HG03025 (cell line): ENCODE results near the gene GPR15.
A peak's percentile ranks its signal among the peaks of the same experiment; 100 is the strongest.

Experiments used
- ATAC-seq: cut with Tn5 transposase; IDR thresholded peaks from one replicate; pipeline ENCODE4 v1.9.1; 2021; ENCODE audit warnings: mild to moderate bottlenecking, moderate library complexity; ENCODE audit not compliant: unreplicated experiment, low FRiP score

GPR15 gene

DNA sequence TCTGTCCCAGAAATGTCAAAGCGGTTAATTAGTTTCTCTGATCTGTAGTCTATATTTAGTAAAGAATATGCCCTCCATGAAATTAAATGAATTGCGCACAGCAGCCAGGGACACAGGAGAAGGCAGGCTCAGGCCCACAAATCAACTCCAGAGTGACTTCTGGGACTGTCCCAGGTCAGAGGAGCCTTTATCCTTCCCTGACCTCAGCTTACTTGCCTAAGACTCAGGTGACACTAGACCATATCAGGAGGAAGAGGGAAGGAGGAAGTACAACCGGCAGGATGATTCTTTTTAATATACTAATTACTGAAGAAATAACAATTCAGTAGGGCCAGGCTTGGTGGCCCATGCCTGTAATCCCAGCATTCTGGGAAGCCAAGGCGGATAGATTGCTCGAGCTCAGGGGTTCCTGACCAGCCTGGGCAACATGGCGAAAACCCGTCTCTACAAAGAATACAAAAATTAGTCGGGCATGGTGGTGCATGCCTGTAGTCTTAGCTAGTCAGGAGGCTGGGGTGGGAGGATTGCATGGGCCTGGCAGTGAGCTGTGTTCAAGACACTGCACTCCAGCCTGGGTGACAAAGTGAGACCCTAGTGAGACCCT is 1.8 kb upstream of the GPR15 start:
- no peak for ATAC-seq

DNA sequence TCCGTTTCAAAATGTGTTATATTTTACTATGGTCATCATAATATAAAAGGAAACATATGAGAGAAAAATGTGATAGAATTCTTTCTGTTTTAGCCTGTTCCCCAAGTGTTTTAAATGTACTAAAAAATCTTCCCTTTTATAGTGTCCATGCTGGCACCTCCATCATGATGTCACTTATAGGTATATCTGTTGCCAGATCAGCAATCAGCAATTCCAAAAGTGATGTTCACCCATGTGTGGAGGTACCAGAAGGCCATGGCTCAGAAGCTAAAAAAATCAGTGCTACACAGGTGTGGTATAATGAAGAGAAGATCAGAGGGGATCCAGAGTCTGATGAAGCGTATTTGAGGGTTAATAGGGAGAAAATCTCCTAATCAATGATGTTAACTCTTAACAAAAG is 1.1 kb upstream of the GPR15 start:
- ATAC-seq = no peak

DNA sequence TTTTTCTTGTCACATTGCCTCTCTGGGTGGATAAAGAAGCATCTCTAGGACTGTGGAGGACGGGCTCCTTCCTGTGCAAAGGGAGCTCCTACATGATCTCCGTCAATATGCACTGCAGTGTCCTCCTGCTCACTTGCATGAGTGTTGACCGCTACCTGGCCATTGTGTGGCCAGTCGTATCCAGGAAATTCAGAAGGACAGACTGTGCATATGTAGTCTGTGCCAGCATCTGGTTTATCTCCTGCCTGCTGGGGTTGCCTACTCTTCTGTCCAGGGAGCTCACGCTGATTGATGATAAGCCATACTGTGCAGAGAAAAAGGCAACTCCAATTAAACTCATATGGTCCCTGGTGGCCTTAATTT is 478 bp downstream of the GPR15 start:
- ATAC-seq = no peak

DNA sequence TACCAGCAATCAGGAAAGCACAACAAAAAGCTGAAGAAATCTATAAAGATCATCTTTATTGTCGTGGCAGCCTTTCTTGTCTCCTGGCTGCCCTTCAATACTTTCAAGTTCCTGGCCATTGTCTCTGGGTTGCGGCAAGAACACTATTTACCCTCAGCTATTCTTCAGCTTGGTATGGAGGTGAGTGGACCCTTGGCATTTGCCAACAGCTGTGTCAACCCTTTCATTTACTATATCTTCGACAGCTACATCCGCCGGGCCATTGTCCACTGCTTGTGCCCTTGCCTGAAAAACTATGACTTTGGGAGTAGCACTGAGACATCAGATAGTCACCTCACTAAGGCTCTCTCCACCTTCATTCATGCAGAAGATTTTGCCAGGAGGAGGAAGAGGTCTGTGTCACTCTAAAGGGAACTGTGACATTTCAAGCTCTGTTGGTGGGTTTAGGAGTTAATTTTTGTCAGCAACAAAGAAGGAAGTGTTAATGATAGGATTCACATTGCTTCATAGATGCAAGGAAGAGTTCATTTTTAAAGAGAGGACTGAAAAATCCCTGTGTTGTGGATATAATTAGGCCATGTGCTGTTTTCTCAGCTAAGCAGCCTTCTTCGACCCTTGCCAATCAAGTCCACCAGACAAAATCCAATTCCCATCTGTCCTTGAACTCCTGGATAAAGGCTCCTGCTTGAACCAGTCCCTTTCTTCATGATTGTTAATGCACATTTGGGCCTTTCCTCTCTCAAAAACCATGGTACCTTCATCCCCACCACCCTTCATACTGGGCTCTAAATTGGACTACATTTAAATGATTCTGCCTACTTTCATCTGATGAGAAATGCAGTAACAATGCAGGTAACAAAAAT is 1.2 kb downstream of the GPR15 start:
- no peak for ATAC-seq

DNA sequence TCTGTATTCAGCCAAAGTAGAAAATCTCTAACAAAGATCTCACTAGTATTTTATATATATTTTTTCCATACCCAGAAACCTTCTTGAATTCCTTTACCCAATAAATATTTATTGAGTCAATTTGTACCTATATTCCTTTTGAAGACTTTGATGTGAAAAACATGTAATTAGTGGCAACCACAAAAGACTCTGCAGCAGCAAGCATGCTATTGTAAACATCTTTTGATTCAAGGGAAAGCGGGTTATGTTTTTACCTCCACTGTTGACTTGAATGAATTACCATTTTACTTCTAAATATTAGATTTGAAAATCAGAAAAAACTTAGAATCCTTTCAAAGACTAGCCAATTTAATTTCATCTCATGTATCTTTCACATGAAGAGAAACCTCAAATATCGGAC is 2.4 kb downstream of the GPR15 start:
- no peak for ATAC-seq

DNA sequence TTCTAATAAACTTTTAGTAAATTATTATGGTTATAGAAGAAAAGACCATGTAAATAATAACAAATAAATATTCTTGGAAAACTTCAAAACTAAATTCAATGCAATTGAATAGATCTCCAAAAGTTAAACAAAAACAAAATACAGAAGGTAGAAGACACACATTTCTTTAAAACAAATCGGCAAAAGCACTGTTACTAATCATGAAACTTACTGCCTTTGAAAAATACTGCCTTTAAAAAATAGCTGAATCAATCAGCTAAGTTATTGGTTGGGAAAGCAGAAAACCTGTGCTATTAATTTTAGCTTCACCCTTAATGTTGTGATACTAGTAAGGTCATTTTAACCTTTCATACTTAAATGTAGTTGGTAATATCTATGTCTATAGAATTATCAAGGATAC is 3.0 kb downstream of the GPR15 start:
- no peak for ATAC-seq

DNA sequence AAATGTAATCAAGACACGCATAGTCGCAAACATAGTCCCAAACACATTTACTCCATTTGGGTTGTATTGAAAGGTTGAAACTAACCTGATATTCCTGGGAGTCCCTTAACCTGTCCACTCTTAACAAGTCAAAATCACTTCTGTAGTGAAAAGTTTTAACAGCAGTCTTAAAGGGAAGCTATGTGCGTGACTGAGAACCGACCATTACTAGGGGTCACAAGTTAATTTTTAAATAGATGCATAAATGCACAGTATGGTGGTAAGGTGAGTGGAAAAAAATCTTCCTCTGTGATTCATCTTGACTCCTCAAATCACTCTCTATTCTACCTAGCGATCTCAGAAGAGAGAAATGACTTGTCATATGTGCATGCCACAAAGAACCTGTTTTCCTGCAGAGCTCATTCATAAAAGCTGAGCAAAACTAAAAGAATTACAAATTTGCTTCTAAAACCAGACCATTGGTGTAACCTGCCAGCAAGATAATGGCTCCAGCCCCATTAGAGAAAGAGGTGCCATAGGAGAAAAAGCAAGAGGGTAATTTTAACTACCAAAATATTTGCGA is 4.8 kb downstream of the GPR15 start:
- ATAC-seq = peak; percentile 68

DNA sequence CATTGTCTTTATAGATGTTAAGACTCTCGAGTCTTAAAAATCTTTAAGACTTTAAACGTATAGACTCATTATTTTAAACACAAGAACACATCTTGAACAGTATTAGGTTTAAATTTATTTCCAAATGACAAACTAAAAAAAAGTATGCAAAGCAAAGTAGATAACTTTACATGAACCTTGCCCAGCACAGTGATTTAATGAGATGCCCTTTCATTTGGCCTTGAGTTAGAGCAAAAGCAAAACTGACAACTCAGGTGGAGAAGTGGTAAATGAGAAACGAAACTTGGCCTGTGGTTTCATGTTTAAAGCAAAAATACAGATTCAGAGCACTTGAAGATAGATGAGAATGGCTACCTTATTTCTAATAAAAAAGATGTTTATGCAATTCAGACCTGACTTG is 8.6 kb downstream of the GPR15 start:
- ATAC-seq = peak; percentile 37

DNA sequence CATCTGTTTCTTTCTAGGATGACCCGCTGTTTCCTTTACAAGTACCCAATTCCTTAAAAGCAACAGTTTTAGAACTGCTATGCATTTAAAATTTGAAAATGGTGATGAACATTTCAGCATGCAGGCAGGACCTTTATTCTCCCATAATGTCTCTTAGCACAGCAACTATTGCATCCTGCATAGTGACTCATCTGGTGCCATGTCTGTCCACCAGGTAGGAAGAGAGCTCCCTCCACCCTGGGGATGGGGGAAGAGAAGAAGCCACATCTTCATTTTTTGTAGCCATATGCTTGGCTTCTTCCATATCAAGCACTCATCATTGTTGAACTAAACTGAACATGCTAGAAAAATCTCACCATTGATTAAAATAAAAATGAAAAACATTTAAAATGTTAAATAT is 9.9 kb downstream of the GPR15 start:
- no peak for ATAC-seq

DNA sequence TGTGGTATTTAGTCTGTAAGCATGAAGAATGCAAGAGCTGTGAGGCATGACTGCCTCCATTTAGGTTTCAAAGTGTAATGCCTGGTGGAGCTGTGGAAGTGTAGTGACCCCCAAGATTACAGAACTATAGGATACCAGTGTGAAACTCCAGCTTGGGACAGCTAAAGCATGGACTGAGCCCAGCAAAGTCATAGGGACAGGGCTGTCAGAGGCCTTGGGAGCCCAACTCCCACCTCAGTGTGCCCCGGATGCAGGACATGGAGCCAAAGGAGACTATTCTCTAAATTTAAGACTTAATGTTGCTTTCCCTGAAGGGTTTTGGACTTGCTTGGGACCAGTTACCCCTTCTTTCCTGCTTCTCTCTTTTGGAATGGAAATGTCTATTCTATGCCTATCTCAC is 10.8 kb downstream of the GPR15 start:
- ATAC-seq = no peak

DNA sequence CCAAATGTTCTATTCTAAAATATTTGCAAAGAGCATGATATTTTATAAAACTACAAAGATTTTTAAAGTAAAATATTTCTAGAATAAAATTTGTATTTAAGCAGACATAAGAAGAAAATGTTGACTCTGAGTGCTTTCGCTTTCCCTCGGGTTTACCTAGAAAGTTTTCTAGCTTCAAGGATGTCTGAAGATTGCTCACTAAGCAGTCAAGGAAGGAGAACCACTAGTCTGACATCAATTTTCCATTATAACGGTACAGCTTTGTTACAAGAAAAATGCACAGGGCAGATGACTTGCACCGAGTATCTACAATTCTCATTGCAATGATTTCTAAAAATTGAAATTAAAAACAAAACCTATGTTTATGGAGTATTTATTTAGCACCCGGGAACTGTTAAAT is 14.2 kb downstream of the GPR15 start:
- ATAC-seq = no peak

DNA sequence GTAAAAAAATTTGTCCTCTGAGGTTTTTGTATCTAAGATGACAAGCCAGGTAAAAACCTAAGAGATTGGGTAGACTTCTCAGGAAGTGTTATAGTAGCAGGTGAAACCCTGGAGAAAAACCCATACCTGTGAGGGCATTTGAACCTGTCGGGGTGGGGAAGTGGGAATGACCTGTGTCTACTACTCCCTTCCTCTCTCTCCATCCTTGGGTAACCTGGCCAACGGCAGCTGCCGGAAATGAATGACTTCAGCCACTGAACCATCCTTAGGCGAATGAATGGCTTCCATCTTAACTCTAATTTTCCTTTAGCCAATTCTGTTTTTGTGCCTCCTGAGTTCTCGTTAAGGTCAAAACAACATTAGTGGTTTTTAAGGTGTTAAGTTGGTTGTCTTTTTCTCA is 16.8 kb downstream of the GPR15 start:
- ATAC-seq = no peak

DNA sequence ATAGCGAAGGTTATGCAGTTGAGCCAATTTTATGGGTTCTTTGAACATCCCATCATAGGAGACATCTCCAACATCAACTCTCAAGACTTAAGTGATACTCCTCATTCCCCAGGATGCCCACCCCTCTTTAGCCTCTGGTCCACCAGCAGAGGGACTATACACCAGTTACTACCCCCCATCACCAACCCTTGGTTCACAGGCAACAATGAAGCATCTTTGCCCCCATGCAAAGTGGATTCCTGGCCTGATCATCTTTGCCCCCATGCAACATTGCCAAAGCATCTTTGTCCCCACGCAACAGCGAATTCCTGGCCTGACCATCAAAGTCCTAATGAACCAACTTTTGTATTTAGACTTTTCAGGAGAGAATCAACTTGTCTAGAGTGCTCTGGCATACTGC is 19.1 kb downstream of the GPR15 start:
- ATAC-seq = no peak

DNA sequence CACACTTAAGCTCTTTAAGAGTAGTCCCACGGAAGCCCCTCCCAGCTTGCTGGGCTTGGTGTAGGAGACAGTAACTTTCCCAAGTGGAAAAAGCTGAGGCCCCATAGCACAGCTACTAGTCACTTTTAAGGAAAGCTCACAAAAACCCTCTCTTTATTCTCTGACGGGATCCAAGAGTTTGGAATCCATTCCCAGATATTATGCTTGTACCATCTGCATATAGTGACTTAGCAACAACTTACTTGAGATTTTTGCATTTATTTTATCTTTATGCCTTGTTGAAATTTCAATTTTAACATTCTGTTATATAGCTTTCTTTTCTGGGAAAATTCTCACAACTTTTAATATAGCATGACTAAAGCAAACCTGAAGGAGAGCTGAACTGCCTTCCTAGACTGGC is 19.5 kb downstream of the GPR15 start:
- ATAC-seq = no peak

DNA sequence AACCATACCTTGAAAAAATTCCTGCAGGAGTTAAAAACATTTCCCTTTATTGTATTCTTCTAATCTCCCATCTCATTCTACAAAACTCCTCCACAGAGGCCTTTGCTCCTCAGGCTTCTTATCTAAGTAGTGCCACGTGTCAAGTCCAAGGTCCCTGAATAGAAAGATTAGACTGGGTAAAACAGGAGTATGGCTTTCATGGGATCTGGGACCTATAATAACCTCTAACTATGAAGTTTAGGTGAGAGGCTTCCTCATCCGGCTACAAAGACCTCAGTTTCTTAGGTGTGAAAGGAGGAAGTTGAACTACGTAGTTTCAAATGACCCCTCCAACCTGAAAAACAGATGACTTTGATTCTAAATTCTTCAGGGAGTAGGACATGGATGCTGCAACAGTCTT is 20.0 kb downstream of the GPR15 start:
- ATAC-seq = no peak

DNA sequence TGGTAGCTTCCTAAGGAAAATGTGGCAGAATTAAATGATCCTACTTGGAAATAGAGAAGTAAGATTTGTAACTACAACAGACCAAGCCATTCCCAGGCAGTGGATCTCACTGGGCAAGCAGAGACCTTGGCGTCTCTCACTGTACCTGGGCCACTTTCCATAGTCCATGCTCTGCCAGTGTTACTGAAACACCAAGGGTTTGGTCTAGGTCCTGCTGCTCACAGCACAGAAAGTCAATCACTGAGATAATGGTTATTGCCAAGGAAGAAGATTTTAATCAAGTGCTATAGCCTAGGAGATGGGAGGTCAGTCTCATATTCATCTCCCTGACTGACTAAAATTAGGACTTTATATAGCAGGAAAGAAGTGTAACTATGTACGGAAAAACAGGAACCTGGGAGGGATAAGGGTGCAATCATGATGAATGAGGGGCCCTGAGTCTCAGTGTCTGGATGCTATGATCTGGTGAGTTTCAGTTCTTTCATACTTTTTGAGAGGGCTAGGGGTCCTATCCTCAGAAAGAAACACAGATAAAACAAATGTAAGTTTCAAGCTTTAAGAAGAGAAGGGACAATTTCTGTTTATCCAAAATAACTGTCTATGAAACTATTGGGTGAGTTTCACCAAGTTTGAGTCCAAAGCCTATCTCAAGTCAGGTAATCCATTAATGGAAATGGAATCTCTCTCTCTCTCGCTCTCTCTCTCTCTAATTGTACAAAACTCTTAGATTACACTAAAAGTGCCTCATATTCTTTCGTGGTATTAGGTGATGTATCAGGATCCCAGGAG is 20.6 kb downstream of the GPR15 start:
- ATAC-seq = no peak

DNA sequence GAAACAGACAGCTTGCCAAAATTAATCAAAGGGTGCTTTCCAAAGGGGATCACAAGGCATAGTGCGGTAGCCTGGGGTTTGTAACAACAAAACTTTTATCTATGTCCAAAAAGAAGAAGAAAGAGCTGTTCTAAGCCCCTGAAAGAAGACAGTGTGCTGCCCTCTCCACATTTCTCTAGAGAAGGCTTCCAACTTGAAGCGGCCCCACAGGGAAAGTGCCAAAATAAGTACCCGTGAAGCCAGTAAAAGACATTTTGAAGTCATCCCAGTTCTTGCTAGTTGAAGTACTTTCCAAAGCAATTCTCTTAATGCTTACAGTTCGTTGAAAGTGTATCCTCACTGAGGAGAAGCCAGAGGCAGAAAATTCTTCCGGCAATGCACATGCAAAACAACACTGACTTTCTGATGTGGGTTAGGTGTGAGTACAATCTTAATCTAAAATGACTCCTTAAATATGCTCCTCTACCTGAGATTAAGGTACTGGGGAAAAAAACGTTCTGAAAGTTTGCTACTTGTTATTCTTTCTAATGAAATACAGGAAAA is 21.3 kb downstream of the GPR15 start:
- ATAC-seq = no peak

DNA sequence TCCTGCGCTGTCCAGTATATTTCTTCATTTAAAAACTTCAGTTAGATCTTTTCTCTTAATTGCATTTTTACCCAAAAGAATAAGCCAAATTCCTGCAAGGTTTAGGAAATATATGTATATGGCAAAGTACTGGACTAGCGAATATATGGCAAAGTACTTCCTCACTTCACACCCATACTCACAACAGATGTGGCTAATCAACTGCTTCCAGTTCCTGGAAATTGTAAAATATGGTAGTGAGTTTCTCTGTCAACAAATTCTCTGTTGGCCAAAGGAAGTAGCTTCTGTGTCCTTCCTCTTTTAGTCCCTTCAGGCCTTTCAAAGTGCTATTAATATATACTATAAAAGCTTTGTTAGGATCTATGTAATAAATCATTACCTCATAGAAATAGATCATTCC is 22.0 kb downstream of the GPR15 start:
- no peak for ATAC-seq

DNA sequence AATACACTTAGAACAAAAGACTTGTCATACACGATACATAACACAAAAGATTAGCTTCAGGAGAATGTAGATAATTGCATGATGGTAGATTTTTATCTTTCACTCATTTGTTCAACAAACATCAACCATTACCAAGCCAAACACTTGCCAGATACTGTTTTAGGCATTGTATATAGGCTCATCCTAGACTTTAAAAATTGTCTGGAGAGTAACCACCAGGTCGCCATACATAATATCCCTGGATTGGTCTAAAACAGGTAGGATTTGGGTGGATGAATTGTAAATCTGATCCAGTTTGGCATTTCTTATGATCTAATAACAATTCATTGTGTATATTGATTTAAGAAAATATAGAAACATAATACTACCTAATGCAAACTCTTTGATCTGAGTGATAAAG is 22.8 kb downstream of the GPR15 start:
- no peak for ATAC-seq

DNA sequence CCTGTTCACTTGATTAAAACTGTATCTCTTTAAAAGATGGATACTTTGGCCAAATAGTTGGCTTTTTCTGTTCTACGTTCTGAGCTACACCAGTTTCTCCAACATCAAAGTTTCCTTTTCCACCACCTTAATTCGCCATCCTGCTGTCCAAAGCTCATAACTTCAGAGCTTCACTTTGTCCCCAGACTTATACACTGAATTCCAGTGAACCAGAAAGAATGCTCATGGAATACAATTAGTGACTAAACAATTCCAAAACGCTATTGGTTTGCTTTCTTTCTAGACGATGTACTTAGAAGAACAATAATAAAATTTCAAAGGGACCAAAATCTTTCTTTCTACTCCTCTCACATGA is 23.2 kb downstream of the GPR15 start:
- no peak for ATAC-seq
